GM12878 (cell line): ENCODE measurements around the gene NFKB2. TPM values are rescaled to one million over a fixed set of nuclear protein-coding genes. Genes with fewer than 3 reads are reported as not detected.

Experiments used
- ATAC-seq: fragments of 200-7000 bp; cut with Tn5 transposase; 3 replicates; pipeline ENCODE4 v1.9.1; 2020; ENCODE audit warnings: mild to moderate bottlenecking, moderate library complexity
- BruUV-seq: library from RNA; stranded (reverse); fragments of 400-500 nt; replicated peaks from 2 replicates; lab custom pipeline; 2021; lab: Mats Ljungman, UMichigan
- CTCF ChIA-PET: fragments of 300-600 bp; sonication (Branson Sonifier 250); formaldehyde crosslinking; extraction: SDS; loops from one replicate; lab custom pipeline; 2021; ENCODE audit warnings: inconsistent platforms; lab: Yijun Ruan, JAX
- POLR2A ChIA-PET: fragments of 350-600 bp; formaldehyde crosslinking; extraction: SDS; loops from one replicate; lab custom pipeline; 2021; ENCODE audit warnings: inconsistent platforms; lab: Charles Lee
- RAD21 ChIA-PET: fragments of 300-600 bp; sonication (Branson Sonifier 250); formaldehyde crosslinking; loops from one replicate; lab custom pipeline; 2023; ENCODE audit warnings: antibody characterized with exemption; ENCODE audit not compliant: unreplicated experiment; lab: Charles Lee
- SMC1A ChIA-PET: fragments of 300-600 bp; sonication (Branson Sonifier 250); formaldehyde crosslinking; loops from one replicate; lab custom pipeline; 2023; ENCODE audit not compliant: unreplicated experiment, uncharacterized antibody; lab: Charles Lee
- DNase-seq: peaks from one replicate; pipeline ENCODE4 v3.0.0-alpha.2; 2011; ENCODE audit warnings: low read depth, low spot score
- FAIRE-seq: peaks from 3 replicates; lab custom pipeline; 2011; peaks lifted over from hg19 to GRCh38; lab: Jason Lieb, UNC
- H2AFZ ChIP-seq: 2 replicates; pipeline ENCODE4 v1.6.0; 2011; ENCODE audit warnings: low read depth, low read length, control low read depth; ENCODE audit not compliant: control insufficient read depth
- H3K27ac ChIP-seq: 2 replicates; pipeline ENCODE4 v1.5.1; 2011; ENCODE audit warnings: control low read depth; ENCODE audit not compliant: control insufficient read depth, insufficient read depth
- H3K27me3 ChIP-seq, 2 experiments: replicated peaks in 1 of 2; 2 replicates each; pipeline versions ENCODE4 v1.6.0 to v1.6.1; 2011; ENCODE audit warnings: low read length in 1 of 2; ENCODE audit not compliant: control insufficient read depth in 2 of 2, insufficient read depth in 2 of 2
- H3K36me3 ChIP-seq, 2 experiments: 2 replicates each; pipeline ENCODE4 v1.5.1; 2011; ENCODE audit warnings: low read length in 1 of 2; ENCODE audit not compliant: control insufficient read depth in 2 of 2, insufficient read depth in 2 of 2
- H3K4me1 ChIP-seq: 2 replicates; pipeline ENCODE4 v1.6.1; 2011; ENCODE audit warnings: mild to moderate bottlenecking, low read length, moderate library complexity, mixed read lengths; ENCODE audit not compliant: control insufficient read depth, insufficient read depth
- H3K4me2 ChIP-seq: 2 replicates; pipeline ENCODE4 v1.6.0; 2011; ENCODE audit warnings: control low read depth; ENCODE audit not compliant: control insufficient read depth, insufficient read depth
- H3K4me3 ChIP-seq: fragments of 200-600 bp; sonication (generic); 2 replicates; pipeline ENCODE4 v1.5.1; 2016
- H3K79me2 ChIP-seq: 2 replicates; pipeline ENCODE4 v1.6.0; 2011; ENCODE audit warnings: low read length; ENCODE audit not compliant: control insufficient read depth, insufficient read depth
- H3K9ac ChIP-seq: 2 replicates; pipeline ENCODE4 v1.8.0; 2011; ENCODE audit warnings: low read length, control low read depth, mixed read lengths; ENCODE audit not compliant: control insufficient read depth, insufficient read depth
- H3K9me3 ChIP-seq: replicated peaks from 3 replicates; pipeline ENCODE4 v1.5.1; 2011; ENCODE audit warnings: mild to moderate bottlenecking, low read length; ENCODE audit not compliant: control insufficient read depth, insufficient read depth
- H4K20me1 ChIP-seq: 2 replicates; pipeline ENCODE4 v1.6.0; 2011; ENCODE audit not compliant: control insufficient read depth, insufficient read depth
- KAT2A ChIP-seq: conservative IDR thresholded peaks from 2 replicates; pipeline ENCODE4 v1.6.1; 2011; ENCODE audit warnings: low read depth, low read length; ENCODE audit not compliant: control insufficient read depth
- MTA3 ChIP-seq: IDR thresholded peaks from 2 replicates; pipeline ENCODE4 v1.6.1; 2012; ENCODE audit warnings: low read length, inconsistent platforms, borderline replicate concordance
- NFXL1 ChIP-seq: fragments of 450-650 bp; IDR thresholded peaks from 2 replicates; pipeline ENCODE4 v1.6.1; 2017; ENCODE audit warnings: antibody characterized with exemption, mild to moderate bottlenecking, borderline replicate concordance
- NFYA ChIP-seq: IDR thresholded peaks from 2 replicates; pipeline ENCODE4 v1.6.1; 2011; ENCODE audit warnings: low read depth, mild to moderate bottlenecking, low read length, improper control_type of control experiment, borderline replicate concordance
- POU2F2 ChIP-seq: IDR thresholded peaks from 3 replicates; pipeline ENCODE4 v1.6.1; 2011; ENCODE audit warnings: low read depth, mild to moderate bottlenecking, low read length, borderline replicate concordance
- SUPT20H ChIP-seq: IDR thresholded peaks from 2 replicates; pipeline ENCODE4 v1.6.1; 2011; ENCODE audit warnings: low read depth, mild to moderate bottlenecking, low read length, moderate library complexity, borderline replicate concordance; ENCODE audit not compliant: control insufficient read depth
- SUZ12 ChIP-seq: fragments of 200-600 bp; sonication (generic); IDR thresholded peaks from one replicate; pipeline ENCODE4 v1.6.1; 2018; ENCODE audit warnings: antibody characterized with exemption, mild to moderate bottlenecking; ENCODE audit not compliant: unreplicated experiment
- TCF3 ChIP-seq: IDR thresholded peaks from 2 replicates; pipeline ENCODE4 v1.6.1; 2012; ENCODE audit warnings: low read depth, mild to moderate bottlenecking, low read length, borderline replicate concordance; ENCODE audit not compliant: insufficient read depth
- WGBS: methylation state at CpG from one replicate; pipeline ENCODE4 v1.1.6; 2016; ENCODE audit warnings: low lambda C conversion rate; ENCODE audit not compliant: insufficient replicate concordance, insufficient coverage; ENCODE audit errors: missing lambda C conversion rate; 5-methylcytosine and 5-hydroxymethylcytosine counted together
- in situ Hi-C: fragments of 300-500 bp; cut with MboI; formaldehyde crosslinking; loops from 9 replicates; pipeline ENCODE4 v1.14.3; 2018; ENCODE audit warnings: mixed read lengths
- intact Hi-C: fragments of 100-400 bp; cut with micrococcal nuclease; formaldehyde crosslinking; loops from one replicate; pipeline ENCODE4 v1.14.2; 2022; ENCODE audit not compliant: unreplicated experiment
- polyA plus RNA-seq, 11 experiments: library from polyadenylated mRNA; depleted of rRNA in 4 of 11; unstranded in 6 of 11; stranded (reverse) in 5 of 11; fragments of >200 nt; fragmentation: Nextera tagmentation in 4 of 11; fragmentation: Illumina TruSeq in 1 of 11; extraction: Ambion mirVana in 4 of 11; extraction: Trizol in 1 of 11; gene quantifications; 1 replicate in 1 of 11; 2 replicates in 10 of 11; pipeline versions ENCODE4 v1.2.1 to v1.2.3, GENCODE V29; 2011 to 2016; ENCODE audit warnings: inconsistent platforms in 2 of 11, missing spikeins in 2 of 11, low read depth in 1 of 11
- total RNA-seq, 4 experiments: library from RNA; depleted of rRNA in 3 of 4; stranded (reverse); fragments of >200 nt in 3 of 4; fragmentation: Illumina TruSeq in 1 of 4; extraction: Trizol in 1 of 4; gene quantifications; 2 replicates each; pipeline versions ENCODE4 v1.2.1 to v1.2.3, GENCODE V29; 2013 to 2021

NFKB2 gene
- total and polyA plus RNA-seq, 10 of the 15 experiments (the other 5 are each of a cell fraction or from before 2014, with no cell fraction given), result 0.56 to 144 (median 49.4) TPM

DNA sequence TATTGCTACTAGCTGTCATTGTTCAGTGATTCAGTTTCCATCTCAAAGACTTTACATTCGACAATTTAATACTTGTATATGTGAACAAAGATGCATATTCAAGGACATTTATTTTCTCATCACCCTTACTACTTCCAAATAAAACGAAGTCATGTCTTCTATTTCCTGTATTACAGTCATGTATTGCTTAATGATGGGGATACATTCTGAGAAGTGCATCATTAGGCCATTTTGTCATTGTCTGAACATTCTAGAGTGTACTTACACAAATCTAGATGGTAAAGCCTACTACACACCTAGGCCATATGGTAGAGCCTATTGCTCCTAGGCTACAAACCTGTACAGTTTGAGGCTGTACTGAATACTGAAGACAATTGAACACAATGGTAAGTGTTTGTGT is 49.3 kb downstream of the NFKB2 start:
- Histone ChIP-seq H2AFZ (no peak overlapping the region), H3K4me2 (no peak overlapping the region), H3K27me3 (no peaks in the 10 kb centered on the region), H3K27ac (no peak overlapping the region), H3K79me2 (no peaks in the 10 kb centered on the region; the same call in 1 of the 2 replicates), H3K4me1 (peaks cover 5% of the 10 kb centered on the region)
- ChIA-PET SMC1A (no interaction called here), CTCF (no interaction called here), POLR2A (no interaction called here)
- DNase-seq (no peak), FAIRE-seq (no peak)
- WGBS, result 21% methylated on average over 2 of the region's 2 CpGs
- no TSS peak for BruUV-seq
- in situ Hi-C loops (no loop called here), intact Hi-C loops (no loop called here)
- no peak for TF ChIP-seq POU2F2
- no peak for TF ChIP-seq NFXL1
- TF ChIP-seq NFYA, result no peak
- no peak for TF ChIP-seq SUZ12
- no peak for TF ChIP-seq TCF3
- TF ChIP-seq KAT2A, result no peak
- no peak for TF ChIP-seq MTA3
- no peak for TF ChIP-seq SUPT20H
- TF ChIP-seq, all 136 proteins: peak for 0
- ATAC-seq, result no peak
- H3K36me3 ChIP-seq, result no peaks in the 10 kb centered on the region
- H4K20me1 ChIP-seq, result no peaks in the 10 kb centered on the region
- no peaks in the 10 kb centered on the region for H3K9me3 ChIP-seq
- no peak overlapping the region for H3K9ac ChIP-seq
- H3K4me3 ChIP-seq, result no peak overlapping the region
- RAD21 ChIA-PET, result no interaction called here
